Body of pancreas (tissue), 4 donors: ENCODE measurements around the gene TNFRSF25. TPM values are rescaled to one million over a fixed set of nuclear protein-coding genes. Genes with fewer than 3 reads are reported as not detected.

Experiments used
- ATAC-seq: fragments of 150-250 bp; one replicate; pipeline ENCODE4 v1.9.1; 2016
- DNase-seq, 4 donors: peaks; one replicate each; pipeline ENCODE4 v3.0.0-alpha.2; 2019
- H3K27ac ChIP-seq, 4 donors: fragments of 200-600 bp; sonication (generic); 1 replicate in 3 of 4; 2 replicates in 1 of 4; pipeline versions ENCODE4 v1.5.1 to v1.6.1; 2016 to 2019; ENCODE audit warnings: mild to moderate bottlenecking in 1 of 4, mixed read lengths in 1 of 4, moderate library complexity in 1 of 4
- H3K27me3 ChIP-seq, 2 donors: fragments of 200-600 bp; sonication (generic); one replicate each; pipeline ENCODE4 v1.6.0; 2016; ENCODE audit warnings: mild to moderate bottlenecking in 1 of 2
- H3K36me3 ChIP-seq, 2 donors: fragments of 200-600 bp; sonication (generic); replicated peaks in 1 of 2; 2 replicates each; pipeline ENCODE4 v1.5.1; 2016; ENCODE audit warnings: low read depth in 2 of 2; ENCODE audit not compliant: insufficient read depth in 1 of 2
- H3K4me1 ChIP-seq: fragments of 200-600 bp; sonication (generic); one replicate; pipeline ENCODE4 v1.6.0; 2016
- H3K4me3 ChIP-seq, 2 donors: fragments of 200-600 bp; sonication (generic); 1 replicate in 1 of 2; 2 replicates in 1 of 2; pipeline ENCODE4 v1.5.1; 2016 to 2019
- H3K9me3 ChIP-seq, 3 donors: fragments of 200-600 bp; sonication (generic); 1 replicate in 2 of 3; 2 replicates in 1 of 3; pipeline ENCODE4 v1.5.1; 2016
- CTCF ChIP-seq, 7 experiments: fragments of 450-650 bp in 4 of 7; fragments of 200-600 bp in 3 of 7; sonication (generic) in 3 of 7; IDR thresholded peaks; one replicate each; pipeline ENCODE4 v1.5.1; 2016 to 2019; ENCODE audit warnings: antibody characterized with exemption in 7 of 7
- POLR2A ChIP-seq, 3 donors: fragments of 450-650 bp; IDR thresholded peaks; one replicate each; pipeline ENCODE4 v1.6.1; 2016; ENCODE audit warnings: antibody characterized with exemption in 3 of 3, mild to moderate bottlenecking in 2 of 3
- WGBS, 2 donors: methylation state at CpG; one replicate each; pipeline ENCODE4 v1.1.5; 2017; 5-methylcytosine and 5-hydroxymethylcytosine counted together
- intact Hi-C: fragments of 100-400 bp; cut with DNase I; formaldehyde crosslinking; loops from one replicate; pipeline ENCODE4 v1.15.1; 2023
- total RNA-seq, 2 donors: library from RNA; depleted of rRNA; stranded (reverse); fragments of >200 nt; gene quantifications; one replicate each; pipeline ENCODE4 v1.1.0, GENCODE V29; 2016

TNFRSF25 gene
- total RNA-seq, 2 donors from 2014 or later, result 4.2 to 23.1 TPM

DNA sequence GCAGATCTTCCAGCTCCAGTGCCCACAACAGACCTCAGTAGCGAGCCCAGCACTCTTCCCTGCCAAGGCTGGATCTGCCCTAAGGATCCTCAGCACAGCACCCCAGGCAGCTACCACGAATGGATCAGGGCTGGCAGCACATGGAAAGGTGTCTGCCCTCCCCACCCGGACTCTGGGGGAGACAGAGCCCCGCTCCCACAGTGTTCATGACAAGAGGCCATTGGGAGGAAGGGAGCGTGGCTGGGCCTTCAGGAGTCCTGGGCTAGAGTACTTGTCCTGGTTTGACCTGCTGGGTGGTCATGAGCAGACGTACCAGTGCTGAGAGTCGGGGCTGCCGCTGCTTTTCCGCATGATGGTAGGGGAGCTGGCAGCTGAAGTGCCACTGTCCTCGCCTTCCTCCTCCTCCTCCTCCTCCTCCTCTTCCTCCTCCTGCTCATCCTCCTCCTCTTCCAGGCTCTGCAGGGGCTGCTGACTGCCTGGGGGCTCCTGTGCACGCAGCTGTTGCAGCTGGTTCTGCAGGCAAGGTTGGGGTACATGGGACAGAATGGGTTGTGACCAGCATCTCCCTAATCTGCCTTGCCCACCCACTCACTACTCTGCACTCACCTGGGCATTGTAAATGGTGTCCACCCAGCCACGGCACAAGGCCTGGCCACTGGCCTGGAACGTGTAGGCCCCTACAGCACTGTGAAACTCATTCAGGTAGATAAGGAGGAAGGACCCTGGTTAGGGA is 2.9 kb upstream of the TNFRSF25 start:
- DNase-seq (no peak), ATAC-seq (no peak)
- TF ChIP-seq CTCF (IDR thresholded peaks at IDR 0.05) (no peak), POLR2A (IDR thresholded peaks at IDR 0.05) (no peak)
- Histone ChIP-seq H3K36me3 (no peaks in the 10 kb centered on the region), H3K27me3 (no peaks in the 10 kb centered on the region), H3K4me1 (no peaks in the 10 kb centered on the region), H3K27ac (no peak overlapping the region), H3K4me3 (no peak overlapping the region), H3K9me3 (no peaks in the 10 kb centered on the region)
- WGBS, 2 donors, result 81 to 89% methylated on average over 9 to 13 of the region's 13 CpGs
- intact Hi-C loops, result no loop called here

DNA sequence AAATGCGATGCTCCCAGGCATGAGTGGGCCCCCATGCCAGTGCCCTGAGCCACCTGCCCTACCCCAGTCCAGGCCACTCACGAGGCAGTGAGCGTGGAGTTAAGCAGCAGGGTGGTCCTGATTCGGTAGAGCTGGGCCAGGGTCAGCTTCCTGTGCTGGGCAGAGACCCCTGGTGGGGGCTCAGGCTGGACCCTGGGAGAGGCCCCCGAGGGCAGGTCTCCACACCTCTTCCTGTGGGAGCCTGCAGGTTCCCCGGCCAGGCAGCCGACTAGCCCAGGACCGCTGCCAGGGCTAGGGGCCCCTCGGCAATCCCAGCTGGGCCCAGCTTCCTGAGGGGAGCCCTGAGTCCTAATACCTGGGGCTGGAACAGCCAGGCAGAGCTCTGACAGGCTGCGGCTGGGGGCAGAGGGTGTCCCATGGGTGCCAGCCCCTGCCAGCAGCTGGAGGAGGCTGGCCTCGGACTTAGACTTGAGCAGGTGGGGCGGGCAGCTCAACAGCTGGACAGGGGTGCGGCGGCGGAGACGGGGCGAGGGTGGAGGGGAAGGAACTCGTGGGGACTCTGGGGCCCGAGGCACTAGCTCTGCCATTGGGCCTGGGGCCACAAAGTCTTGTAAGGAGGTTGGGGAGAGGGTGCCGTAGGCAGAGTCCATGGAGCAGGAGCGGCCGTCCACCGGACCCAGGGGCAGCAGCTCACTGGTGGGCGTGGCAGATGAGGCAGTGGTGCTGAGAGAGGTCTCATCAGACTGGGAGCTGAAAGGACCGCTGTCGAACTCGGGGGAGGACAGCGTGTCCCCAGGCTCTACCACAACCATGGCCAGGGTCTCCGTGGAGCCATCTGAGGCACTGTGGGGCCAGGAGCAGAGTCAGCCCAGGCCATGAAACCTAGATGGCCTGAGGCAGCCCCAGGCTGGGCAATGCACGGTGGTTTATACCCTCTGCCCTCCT is 2.0 kb upstream of the TNFRSF25 start:
- H3K27ac ChIP-seq, result no peak overlapping the region
- ATAC-seq, result no peak
- no peaks in the 10 kb centered on the region for H3K9me3 ChIP-seq
- intact Hi-C loops, result no loop called here
- H3K36me3 ChIP-seq, result no peaks in the 10 kb centered on the region
- WGBS, 2 donors, result 93 to 94% methylated on average over 19 to 28 of the region's 30 CpGs
- TF ChIP-seq CTCF (IDR thresholded peaks at IDR 0.05), result no peak
- TF ChIP-seq POLR2A (IDR thresholded peaks at IDR 0.05), result no peak
- no peak for DNase-seq
- no peaks in the 10 kb centered on the region for H3K27me3 ChIP-seq
- H3K4me3 ChIP-seq, result no peak overlapping the region
- H3K4me1 ChIP-seq, result no peaks in the 10 kb centered on the region

DNA sequence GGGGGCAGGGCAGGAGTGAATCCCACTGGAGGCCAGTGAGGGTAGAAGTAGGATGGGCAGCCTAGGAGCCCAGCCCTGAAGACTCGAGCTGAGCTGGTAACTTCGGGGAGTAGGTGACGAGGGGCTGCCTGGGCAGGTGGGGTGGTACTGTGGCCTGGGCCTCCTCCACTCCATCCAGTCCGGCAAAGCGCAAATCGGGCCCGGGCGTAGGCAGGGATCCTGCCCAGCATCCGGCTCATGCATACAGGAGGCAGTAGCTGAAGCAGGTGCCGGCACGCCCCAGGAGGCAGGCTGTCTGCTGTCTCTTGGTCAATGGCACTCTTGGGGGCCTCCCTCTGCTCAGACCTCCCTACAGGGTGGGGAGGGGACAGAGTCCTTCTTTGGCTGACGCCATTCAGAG is 1.3 kb upstream of the TNFRSF25 start:
- intact Hi-C loops, result no loop called here
- no peaks in the 10 kb centered on the region for H3K9me3 ChIP-seq
- H3K4me1 ChIP-seq, result no peaks in the 10 kb centered on the region
- no peak for DNase-seq
- H3K36me3 ChIP-seq, result no peaks in the 10 kb centered on the region
- WGBS, 2 donors, result 90 to 94% methylated on average over 9 to 12 of the region's 12 CpGs
- ATAC-seq, result no peak
- H3K27me3 ChIP-seq, result no peaks in the 10 kb centered on the region
- no peak overlapping the region for H3K4me3 ChIP-seq
- TF ChIP-seq POLR2A (IDR thresholded peaks at IDR 0.05), result no peak
- TF ChIP-seq CTCF (IDR thresholded peaks at IDR 0.05), result no peak
- no peak overlapping the region for H3K27ac ChIP-seq

- H3K27me3 ChIP-seq, result no peaks in the 10 kb centered on the region
- no peak overlapping the region for H3K27ac ChIP-seq
- H3K4me1 ChIP-seq, result no peaks in the 10 kb centered on the region
- H3K4me3 ChIP-seq, result no peak overlapping the region
- DNase-seq (no peak), ATAC-seq (no peak)
- 81 to 94% methylated on average over 5 of the region's 5 CpGs for WGBS, 2 donors
- no peaks in the 10 kb centered on the region for H3K36me3 ChIP-seq
- H3K9me3 ChIP-seq, result no peaks in the 10 kb centered on the region
- intact Hi-C loops, result no loop called here
- no peak for TF ChIP-seq CTCF (IDR thresholded peaks at IDR 0.05)
- no peak for TF ChIP-seq POLR2A (IDR thresholded peaks at IDR 0.05)
These were observed 778 bp upstream of the TNFRSF25 start for GRCh38 chr1:6466751-6467150.
